LNCAP (cell line): ENCODE measurements around the gene PCLAF.

ENCODE experiments used
- TF ChIP-seq, protein P1 (sequence below): fragments of 450-650 bp; IDR thresholded peaks from 2 replicates; pipeline ENCODE4 v1.5.1; 2017; ENCODE audit warnings: mild to moderate bottlenecking

Gene PCLAF

GRCh38 chr15:64412216-64412615 lies 31.0 kb upstream of the PCLAF start:
- TF ChIP-seq, protein P1, sequence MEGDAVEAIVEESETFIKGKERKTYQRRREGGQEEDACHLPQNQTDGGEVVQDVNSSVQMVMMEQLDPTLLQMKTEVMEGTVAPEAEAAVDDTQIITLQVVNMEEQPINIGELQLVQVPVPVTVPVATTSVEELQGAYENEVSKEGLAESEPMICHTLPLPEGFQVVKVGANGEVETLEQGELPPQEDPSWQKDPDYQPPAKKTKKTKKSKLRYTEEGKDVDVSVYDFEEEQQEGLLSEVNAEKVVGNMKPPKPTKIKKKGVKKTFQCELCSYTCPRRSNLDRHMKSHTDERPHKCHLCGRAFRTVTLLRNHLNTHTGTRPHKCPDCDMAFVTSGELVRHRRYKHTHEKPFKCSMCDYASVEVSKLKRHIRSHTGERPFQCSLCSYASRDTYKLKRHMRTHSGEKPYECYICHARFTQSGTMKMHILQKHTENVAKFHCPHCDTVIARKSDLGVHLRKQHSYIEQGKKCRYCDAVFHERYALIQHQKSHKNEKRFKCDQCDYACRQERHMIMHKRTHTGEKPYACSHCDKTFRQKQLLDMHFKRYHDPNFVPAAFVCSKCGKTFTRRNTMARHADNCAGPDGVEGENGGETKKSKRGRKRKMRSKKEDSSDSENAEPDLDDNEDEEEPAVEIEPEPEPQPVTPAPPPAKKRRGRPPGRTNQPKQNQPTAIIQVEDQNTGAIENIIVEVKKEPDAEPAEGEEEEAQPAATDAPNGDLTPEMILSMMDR = no peak

GRCh38 chr15:64400583-64400982 lies 19.3 kb upstream of the PCLAF start:
- TF ChIP-seq, protein P1 = no peak

DNA sequence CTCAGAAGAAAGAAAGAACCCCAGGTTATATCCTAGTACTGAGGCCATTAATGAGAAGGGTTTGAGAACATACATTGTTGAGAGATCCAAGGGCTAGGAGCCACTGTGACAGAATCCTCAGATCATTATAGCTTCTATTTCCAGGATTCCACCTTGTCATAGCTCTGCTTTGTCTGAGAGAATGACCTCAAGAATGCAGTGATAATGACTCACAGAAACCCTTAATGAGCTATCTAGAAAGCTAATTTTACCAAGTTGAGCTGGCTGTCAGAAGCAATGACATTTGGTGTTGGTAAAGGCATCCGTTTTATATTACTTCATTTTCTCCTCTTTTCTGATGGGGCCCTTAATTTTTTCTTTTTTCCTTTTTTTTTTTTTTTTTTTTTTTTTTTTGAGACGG lies 17.3 kb upstream of the PCLAF start:
- TF ChIP-seq, protein P1 = no peak

GRCh38 chr15:64396789-64397188 lies 15.5 kb upstream of the PCLAF start:
- TF ChIP-seq, protein P1 = no peak

DNA sequence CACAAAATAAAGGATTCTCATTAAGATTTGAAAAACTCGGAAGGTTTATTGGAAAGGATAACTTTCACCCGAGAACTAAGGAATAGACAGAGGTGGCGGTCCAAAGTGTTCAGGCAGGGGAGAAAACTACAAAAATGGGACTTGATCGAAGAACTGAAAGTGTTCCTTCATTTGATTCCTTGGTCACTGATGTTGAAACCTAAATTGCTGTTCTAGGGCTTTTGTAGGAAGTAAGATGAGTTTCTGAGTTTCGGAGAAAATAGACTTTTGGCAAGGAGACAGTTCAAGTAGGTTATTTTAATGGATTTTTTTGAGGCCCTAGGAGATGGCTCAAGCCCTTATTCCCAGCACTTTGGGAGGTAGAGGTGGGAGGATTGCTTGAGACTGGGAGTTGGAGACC lies 7.8 kb upstream of the PCLAF start:
- TF ChIP-seq, protein P1 = no peak

DNA sequence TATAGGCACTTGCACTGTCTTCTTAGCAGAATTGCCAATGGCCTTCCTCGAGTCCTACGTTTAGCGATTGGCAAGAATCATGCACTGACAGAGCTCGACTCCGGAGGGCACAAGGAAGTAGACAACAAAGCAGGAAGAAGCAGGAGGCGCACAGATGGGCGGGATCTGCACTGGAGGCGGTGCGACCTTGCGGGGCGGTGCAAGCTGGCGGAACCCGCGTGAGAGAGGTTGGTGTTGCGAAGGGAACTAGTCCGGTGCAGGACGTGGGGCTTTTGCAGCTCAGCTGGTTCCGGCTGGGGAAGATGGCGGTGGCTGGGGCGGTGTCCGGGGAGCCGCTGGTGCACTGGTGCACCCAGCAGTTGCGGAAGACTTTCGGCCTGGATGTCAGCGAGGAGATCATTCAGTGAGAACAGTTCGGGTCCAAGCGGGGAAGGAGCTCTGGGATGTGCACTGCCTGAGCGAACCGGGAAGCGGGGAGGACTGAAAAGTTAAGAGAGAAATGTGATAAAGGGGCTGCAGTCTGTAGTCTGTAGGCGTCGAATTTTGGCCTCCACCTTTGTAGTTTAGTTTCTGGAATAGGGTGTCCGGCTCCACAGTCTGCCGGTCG lies 6.4 kb upstream of the PCLAF start, which contains the start of gene TRIP4:
Gene TRIP4 (plus strand): TSS at position 275 of the 607 bp plus-strand sequence. CDS start 28 bp downstream, at position 303.
- TF ChIP-seq, protein P1 = no peak

DNA sequence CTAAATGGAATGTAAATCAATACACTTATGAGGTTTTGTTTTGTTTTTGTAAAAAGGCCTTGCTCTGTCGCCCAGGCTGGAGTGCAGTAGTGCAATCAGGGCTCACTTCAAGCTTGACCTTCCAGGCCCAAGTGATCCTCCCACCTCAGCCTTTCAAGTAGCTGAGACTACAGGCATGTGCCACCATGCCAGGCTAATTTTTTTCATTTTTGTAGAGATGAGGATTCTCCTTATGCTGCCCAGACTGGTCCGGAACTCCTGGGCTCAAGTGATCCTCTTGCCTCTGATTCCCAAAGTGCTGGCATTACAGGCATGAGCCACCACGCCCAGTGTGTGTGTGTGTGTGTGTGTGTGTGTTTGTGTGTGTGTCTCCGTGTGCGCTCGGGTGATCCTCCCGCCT lies 5.0 kb upstream of the PCLAF start:
- TF ChIP-seq, protein P1 = no peak

DNA sequence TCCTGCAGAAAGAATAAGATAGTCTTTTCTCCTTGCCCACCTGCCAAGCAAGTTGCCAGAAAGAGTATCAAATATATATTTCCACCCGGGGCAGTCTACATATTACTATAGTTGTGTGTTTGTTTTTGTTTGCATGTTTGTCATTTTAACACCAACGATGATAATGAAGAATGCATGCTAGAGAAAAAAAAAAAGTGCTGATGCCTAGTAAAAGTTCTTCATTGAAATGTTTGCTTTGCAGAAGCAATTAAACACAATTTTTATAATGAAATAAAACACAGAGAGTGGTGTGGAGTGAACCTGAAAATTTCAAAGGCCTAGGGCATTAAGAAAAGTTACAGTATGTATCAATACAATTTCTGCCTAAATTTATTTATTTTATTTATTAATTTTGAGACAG lies 2.5 kb upstream of the PCLAF start:
- TF ChIP-seq, protein P1 = no peak
